Thyroid gland (tissue), 4 donors: ENCODE results near the gene LARGE1. TPM values are rescaled to one million over a fixed set of nuclear protein-coding genes. Genes with fewer than 3 reads are reported as not detected.

Experiments
- DNase-seq, 2 donors: peaks; one replicate each; pipeline ENCODE4 v3.0.0-alpha.2; 2019
- H3K27ac ChIP-seq, 3 donors: fragments of 200-600 bp; sonication (generic); 1 replicate in 2 of 3; 2 replicates in 1 of 3; pipeline ENCODE4 v1.5.1; 2016 to 2019; ENCODE audit warnings: mild to moderate bottlenecking in 1 of 3, moderate library complexity in 1 of 3
- H3K27me3 ChIP-seq: fragments of 200-600 bp; sonication (generic); one replicate; pipeline ENCODE4 v1.5.1; 2019
- H3K36me3 ChIP-seq, 2 donors: fragments of 200-600 bp; sonication (generic); one replicate each; pipeline ENCODE4 v1.5.1; 2016 to 2019
- H3K4me1 ChIP-seq, 2 donors: fragments of 200-600 bp; sonication (generic); one replicate each; pipeline ENCODE4 v1.5.1; 2017 to 2019
- H3K4me3 ChIP-seq, 3 donors: fragments of 200-600 bp; sonication (generic); replicated peaks in 1 of 3; 1 replicate in 2 of 3; 2 replicates in 1 of 3; pipeline ENCODE4 v1.5.1; 2016; ENCODE audit warnings: mild to moderate bottlenecking in 1 of 3
- H3K9me3 ChIP-seq: fragments of 200-600 bp; sonication (generic); one replicate; pipeline ENCODE4 v1.5.1; 2017
- POLR2A ChIP-seq, 2 donors: fragments of 450-650 bp; IDR thresholded peaks; one replicate each; pipeline ENCODE4 v1.6.1; 2017; ENCODE audit warnings: antibody characterized with exemption in 2 of 2, mild to moderate bottlenecking in 2 of 2, moderate library complexity in 1 of 2
- WGBS, 2 donors: methylation state at CpG; one replicate each; pipeline ENCODE4 v1.1.5; 2017; 5-methylcytosine and 5-hydroxymethylcytosine counted together
- intact Hi-C: fragments of 100-400 bp; cut with DNase I; formaldehyde crosslinking; loops from one replicate; pipeline ENCODE4 v1.15.1; 2023
- total RNA-seq, 4 donors: library from RNA; depleted of rRNA; stranded (reverse); fragments of >200 nt; gene quantifications; one replicate each; pipeline ENCODE4 v1.2.3, GENCODE V29; 2016
- TF ChIP-seq, protein P1 (sequence below), 6 experiments: fragments of 200-600 bp in 3 of 6; fragments of 450-650 bp in 3 of 6; sonication (generic) in 3 of 6; IDR thresholded peaks; one replicate each; pipeline ENCODE4 v1.5.1; 2016 to 2019; ENCODE audit warnings: antibody characterized with exemption in 6 of 6, mild to moderate bottlenecking in 2 of 6, inconsistent platforms in 1 of 6, moderate library complexity in 1 of 6

LARGE1 gene
- total RNA-seq, 4 donors from 2014 or later: 13.6 to 16.3 (median 15.1) TPM

DNA sequence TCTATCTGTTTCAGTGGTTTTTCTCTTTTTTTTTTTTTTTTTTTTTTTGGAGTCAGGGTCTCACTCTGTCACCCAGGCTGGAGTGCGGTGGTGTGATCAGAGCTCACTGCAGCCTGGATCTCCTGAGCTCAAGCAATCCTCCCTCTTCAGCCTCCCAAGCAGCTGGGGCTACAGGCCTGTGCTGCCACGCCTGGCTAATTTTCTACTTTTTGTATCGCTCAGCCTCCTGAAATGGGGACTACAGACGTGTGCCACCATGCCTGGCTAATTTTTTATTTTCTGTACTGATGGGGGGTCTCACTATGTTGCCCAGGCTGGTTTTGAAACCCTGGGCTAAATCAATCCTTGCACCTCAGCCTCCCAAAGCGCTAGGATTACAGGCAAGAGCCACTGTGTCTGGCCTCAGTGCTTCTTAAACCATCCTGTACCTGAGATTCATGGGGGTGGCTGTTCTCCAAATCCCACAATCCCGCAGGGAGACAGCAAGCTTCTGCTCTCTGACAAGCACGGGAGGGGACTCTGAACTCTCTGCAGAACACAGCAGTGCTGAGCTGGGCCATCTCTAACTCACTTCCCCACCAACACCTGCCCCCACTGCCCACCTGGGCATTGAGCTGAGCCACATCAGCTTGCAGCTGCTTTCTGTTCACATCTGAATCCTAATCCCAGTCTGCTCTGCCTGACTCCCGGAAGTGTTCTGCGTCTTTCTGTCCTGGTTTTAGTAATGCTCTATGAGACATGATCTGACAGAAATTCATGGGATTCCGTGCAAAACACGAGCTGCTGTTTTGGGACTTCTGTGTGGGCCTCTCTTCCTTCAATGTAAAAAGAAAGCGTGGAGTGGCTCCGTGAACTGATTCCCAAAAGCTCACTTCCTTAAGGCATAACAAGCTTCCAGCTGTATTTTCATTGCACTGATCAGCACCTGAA, 400.0 kb downstream of the LARGE1 start:
- DNase-seq: no peak
- Histone ChIP-seq H3K27ac (no peak overlapping the region), H3K9me3 (no peaks in the 10 kb centered on the region), H3K27me3 (no peaks in the 10 kb centered on the region), H3K4me1 (peaks cover 0 to 5% of the 10 kb centered on the region in 2 donors), H3K4me3 (no peak overlapping the region), H3K36me3 (no peaks in the 10 kb centered on the region)
- intact Hi-C loops: loop anchor here (2.0 kb wide), 1 partner anchor 59 kb away; no protein-coding TSS in a partner anchor
- TF ChIP-seq POLR2A (IDR thresholded peaks at IDR 0.05): no peak
- TF ChIP-seq, protein P1, sequence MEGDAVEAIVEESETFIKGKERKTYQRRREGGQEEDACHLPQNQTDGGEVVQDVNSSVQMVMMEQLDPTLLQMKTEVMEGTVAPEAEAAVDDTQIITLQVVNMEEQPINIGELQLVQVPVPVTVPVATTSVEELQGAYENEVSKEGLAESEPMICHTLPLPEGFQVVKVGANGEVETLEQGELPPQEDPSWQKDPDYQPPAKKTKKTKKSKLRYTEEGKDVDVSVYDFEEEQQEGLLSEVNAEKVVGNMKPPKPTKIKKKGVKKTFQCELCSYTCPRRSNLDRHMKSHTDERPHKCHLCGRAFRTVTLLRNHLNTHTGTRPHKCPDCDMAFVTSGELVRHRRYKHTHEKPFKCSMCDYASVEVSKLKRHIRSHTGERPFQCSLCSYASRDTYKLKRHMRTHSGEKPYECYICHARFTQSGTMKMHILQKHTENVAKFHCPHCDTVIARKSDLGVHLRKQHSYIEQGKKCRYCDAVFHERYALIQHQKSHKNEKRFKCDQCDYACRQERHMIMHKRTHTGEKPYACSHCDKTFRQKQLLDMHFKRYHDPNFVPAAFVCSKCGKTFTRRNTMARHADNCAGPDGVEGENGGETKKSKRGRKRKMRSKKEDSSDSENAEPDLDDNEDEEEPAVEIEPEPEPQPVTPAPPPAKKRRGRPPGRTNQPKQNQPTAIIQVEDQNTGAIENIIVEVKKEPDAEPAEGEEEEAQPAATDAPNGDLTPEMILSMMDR (IDR thresholded peaks at IDR 0.05): no peak
- WGBS, 2 donors: 91% methylated on average over 12 to 13 of the region's 13 CpGs

- TF ChIP-seq, protein P1 (IDR thresholded peaks at IDR 0.05): peak in 5 of 6 experiments; percentile 28 to 58 (median 51)
- TF ChIP-seq POLR2A (IDR thresholded peaks at IDR 0.05): no peak
- intact Hi-C loops: loop anchor here (2.0 kb wide), 1 partner anchor 59 kb away; no protein-coding TSS in a partner anchor
- H3K36me3 ChIP-seq: no peaks in the 10 kb centered on the region
- no peaks in the 10 kb centered on the region for H3K9me3 ChIP-seq
- H3K4me3 ChIP-seq: no peak overlapping the region
- H3K4me1 ChIP-seq: peaks cover 0 to under 1% of the 10 kb centered on the region in 2 donors
- H3K27me3 ChIP-seq: no peaks in the 10 kb centered on the region
- no peak overlapping the region for H3K27ac ChIP-seq
- no peak for DNase-seq
- WGBS, 2 donors: 52 to 63% methylated on average over 13 of the region's 13 CpGs
Observed at GRCh38 chr22:33519071-33519973, 401.0 kb downstream of the LARGE1 start.

- H3K27me3 ChIP-seq: no peaks in the 10 kb centered on the region
- no peak for TF ChIP-seq POLR2A (IDR thresholded peaks at IDR 0.05)
- intact Hi-C loops: loop anchor here (2.0 kb wide), 1 partner anchor 60 kb away; no protein-coding TSS in a partner anchor
- H3K4me1 ChIP-seq: no peaks in the 10 kb centered on the region
- no peaks in the 10 kb centered on the region for H3K36me3 ChIP-seq
- WGBS, 2 donors: 96 to 97% methylated on average over 7 of the region's 7 CpGs
- H3K4me3 ChIP-seq: no peak overlapping the region
- H3K9me3 ChIP-seq: no peaks in the 10 kb centered on the region
- H3K27ac ChIP-seq: no peak overlapping the region
- no peak for DNase-seq
Observed at GRCh38 chr22:33518405-33518804, 401.9 kb downstream of the LARGE1 start.

DNA sequence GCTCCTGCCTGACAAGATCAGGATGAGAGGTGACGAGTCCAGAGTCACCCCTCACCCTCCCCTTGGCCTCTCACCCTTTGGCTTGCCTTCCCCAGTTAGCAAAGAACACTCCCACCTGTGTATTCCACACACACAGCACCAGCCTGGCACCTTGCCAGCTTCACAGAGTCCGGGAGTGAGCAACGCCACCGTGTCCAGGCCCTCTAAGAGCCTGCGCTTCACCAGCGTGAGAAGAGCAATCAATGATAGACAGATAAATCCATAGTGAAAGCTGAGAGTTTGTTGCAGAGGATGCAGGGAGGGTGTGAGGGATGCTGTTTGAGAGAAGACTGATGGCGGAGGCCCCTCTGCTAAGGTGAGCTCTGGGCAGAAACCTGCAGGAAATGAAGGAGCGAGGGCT, 404.5 kb downstream of the LARGE1 start:
- no peak overlapping the region for H3K4me3 ChIP-seq
- H3K27ac ChIP-seq: no peak overlapping the region
- H3K4me1 ChIP-seq: no peaks in the 10 kb centered on the region
- no peaks in the 10 kb centered on the region for H3K9me3 ChIP-seq
- no peaks in the 10 kb centered on the region for H3K36me3 ChIP-seq
- WGBS, 2 donors: 51 to 62% methylated on average over 8 of the region's 8 CpGs
- no peak for TF ChIP-seq POLR2A (IDR thresholded peaks at IDR 0.05)
- TF ChIP-seq, protein P1 (IDR thresholded peaks at IDR 0.05): no peak
- H3K27me3 ChIP-seq: no peaks in the 10 kb centered on the region
- intact Hi-C loops: no loop called here
- DNase-seq: peak; percentile 41 to 45
